HG02885 (cell line): ENCODE measurements around the gene TCF12.

Experiments used
- ATAC-seq: cut with Tn5 transposase; IDR thresholded peaks from one replicate; pipeline ENCODE4 v1.9.1; 2021; ENCODE audit warnings: mild to moderate bottlenecking; ENCODE audit not compliant: unreplicated experiment, poor library complexity

Gene TCF12

GRCh38 chr15:57306161-57306943 is 387.9 kb downstream of the TCF12 start:
- ATAC-seq: peak; percentile 79

- ATAC-seq: no peak
Observed at GRCh38 chr15:57306944-57307411, 388.5 kb downstream of the TCF12 start.

GRCh38 chr15:57307527-57308169 is 389.2 kb downstream of the TCF12 start:
- no peak for ATAC-seq

GRCh38 chr15:57308170-57308545 is 389.7 kb downstream of the TCF12 start:
- ATAC-seq: no peak

DNA sequence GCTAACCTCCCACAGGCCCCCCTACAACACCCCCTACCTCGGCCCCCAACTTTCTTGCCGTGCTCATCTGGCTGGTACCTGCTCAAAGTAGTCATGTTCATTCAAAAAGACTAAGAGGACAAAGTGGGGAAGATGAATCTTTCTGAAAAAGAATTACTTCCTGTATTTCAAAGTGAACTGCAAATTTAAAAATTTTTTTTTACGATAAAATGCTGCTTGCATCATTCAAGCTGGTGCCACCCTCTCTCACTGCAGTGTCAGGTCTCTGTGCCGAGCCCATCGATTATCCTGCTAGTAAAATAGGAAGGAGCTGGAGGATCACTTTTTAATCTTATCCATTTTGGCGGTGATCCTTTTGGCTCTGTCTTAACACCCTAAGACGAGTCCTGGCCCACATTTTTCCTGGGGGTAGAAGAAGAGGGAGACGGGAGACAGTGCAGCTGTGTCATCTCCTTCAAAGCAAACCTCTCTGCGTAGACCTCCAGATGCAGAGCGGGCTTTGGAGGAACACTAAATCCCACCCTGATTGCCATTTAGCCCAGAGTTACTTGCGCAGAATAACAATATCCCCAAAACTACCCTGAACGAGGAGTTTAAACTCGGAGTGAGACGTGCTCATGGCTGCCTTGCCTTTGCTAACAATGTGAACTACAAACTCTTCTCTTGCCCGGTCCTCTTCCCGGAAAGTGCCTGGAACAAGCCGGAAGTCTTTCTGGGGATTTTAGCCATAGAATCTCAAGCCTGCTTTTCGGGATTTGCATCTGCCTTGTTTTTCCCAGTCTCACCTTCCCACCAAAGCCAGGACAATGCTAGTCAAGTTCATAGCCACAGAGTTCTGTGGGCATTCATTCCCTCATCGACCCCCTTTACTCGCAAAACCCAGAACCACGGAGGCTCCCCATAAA is 391.7 kb downstream of the TCF12 start:
- no peak for ATAC-seq

DNA sequence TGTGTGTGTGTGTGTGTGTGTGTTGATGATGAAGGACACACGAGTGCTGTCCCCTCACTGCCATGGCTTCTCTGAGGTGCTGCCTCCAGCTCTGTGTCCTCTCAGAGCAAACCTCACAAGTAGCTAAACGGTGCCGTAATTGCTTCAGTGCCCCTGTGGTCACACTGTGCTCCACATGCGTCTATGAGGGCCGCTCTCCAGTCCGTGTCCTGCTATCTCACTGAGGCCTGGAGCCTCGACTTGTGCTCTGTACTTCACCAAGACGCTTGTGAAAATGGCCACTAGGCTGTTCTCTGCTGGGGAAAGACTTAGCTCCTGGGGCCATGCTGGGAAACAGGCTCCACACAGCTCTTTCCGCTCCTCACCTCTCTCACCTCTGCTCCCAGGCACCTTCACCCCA is 392.4 kb downstream of the TCF12 start:
- no peak for ATAC-seq

GRCh38 chr15:57312006-57312317 is 393.5 kb downstream of the TCF12 start:
- no peak for ATAC-seq

GRCh38 chr15:57312318-57313133 is 394.1 kb downstream of the TCF12 start:
- no peak for ATAC-seq

DNA sequence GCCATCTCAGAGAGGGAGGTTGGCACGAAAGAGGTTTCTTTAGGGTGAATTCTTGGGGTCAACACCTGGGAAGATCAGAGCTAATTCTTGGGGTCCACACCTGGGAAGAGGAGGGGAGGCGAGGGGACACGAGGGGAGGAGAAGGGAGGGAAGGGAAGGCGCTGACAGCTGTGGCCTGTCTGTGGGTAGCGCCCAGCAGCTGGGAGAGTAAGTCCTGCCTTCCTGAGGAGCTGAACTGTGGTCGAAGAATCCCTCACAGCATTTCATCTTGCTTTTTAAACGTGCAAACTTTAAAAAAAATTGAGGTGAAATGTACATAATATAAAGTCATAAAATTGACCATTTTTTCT is 394.7 kb downstream of the TCF12 start:
- no peak for ATAC-seq

GRCh38 chr15:57314221-57314620 is 395.8 kb downstream of the TCF12 start:
- no peak for ATAC-seq

DNA sequence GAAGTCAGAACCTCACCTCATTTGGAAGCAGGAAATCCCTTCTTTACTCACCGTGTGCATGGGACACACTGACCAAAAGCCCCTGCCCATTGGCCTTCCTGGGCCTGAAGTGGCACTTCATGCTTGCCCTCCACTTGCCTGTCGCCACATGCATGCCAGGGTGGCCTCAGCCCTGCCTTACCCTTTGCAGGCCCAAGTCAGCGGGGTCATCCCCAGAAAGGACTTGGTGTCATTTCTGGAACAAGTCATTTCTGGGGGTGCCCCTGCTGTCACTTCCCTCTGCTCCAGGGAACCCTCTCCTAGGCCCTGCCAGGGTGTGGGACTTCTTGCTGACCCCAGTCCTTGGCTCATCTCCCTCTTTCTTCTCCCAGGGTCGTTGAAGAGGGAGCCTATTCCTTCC is 398.0 kb downstream of the TCF12 start:
- no peak for ATAC-seq

- no peak for ATAC-seq
Observed at GRCh38 chr15:57319226-57319918, 400.9 kb downstream of the TCF12 start.

DNA sequence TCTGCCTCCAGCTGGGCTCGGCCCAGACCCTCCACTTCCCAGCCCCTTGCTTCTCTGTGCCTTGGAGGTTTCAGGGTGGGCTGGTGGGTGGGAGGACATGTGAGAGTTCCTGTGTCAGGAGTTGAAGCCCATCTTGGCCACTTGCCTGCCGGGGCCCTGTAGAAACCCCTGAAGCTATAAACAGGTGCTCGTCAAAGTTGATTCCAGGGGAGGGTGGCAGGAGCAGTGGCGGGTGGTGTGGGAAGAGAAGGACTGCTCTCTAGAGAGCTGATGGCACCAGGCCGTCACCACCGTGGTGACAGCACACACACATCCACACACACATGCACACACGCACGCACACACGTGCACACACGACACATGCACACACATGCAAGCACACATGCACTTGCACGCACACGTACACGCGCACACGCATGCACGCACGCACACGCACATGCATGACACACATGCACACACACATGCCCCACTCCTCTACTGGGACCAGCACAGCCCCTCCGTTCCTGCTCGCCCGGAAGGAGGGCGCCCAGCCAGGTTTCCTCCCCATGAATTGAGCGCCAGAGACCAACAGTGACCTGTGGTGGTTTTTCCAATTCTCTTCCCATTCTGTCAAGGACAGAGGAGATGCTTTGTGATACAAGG is 401.6 kb downstream of the TCF12 start:
- ATAC-seq: no peak

- no peak for ATAC-seq
Observed at GRCh38 chr15:57320631-57321220, 402.3 kb downstream of the TCF12 start.

DNA sequence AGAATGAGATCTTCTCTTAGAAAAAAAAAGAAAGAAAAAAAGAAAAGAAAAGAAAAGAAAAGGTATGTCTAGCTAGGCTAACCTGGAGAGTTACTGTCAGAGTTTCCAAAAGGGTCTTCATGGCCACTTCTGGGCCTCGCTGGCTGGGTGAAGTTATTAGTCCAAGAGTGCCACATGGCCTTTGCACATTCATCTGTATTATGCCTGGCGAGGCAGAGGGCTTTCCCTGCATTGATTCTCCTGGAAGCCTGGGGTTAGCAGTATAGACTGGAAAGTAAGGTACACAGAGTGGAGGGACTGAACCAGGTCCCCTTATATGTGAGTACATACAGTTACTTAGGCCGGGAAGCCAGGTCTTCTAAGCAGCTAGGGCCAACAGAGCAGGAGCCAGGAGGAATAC is 403.0 kb downstream of the TCF12 start:
- no peak for ATAC-seq

DNA sequence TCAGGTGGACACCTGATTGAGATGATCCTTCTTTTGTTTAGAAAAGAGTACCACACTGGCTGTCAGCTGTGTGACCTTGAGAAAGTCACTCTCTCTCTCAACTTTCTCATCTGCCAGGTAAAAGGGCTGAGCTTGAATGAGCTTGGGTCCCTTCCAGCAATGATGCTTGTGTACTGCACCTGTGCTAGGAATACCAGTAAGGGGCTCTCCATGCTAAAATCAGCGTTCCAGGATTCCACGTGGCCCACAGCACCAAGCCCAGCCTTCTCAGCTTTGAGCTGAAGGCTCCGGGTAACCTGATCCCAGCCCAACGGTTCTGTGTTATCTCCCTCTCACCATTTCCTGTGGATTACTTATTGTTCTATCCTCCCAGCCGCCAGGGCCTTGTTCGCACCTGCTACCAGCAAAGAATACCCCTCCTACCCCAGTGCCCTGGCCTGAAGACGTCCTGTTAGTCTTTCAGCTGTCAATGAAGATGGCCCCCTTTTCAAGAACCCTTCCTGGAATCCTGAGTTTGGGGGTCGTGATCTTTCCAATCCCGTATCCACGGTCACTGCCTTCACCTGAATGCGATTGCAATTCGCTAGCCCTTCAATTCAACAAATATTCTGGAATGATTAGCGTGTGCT is 403.6 kb downstream of the TCF12 start:
- no peak for ATAC-seq

DNA sequence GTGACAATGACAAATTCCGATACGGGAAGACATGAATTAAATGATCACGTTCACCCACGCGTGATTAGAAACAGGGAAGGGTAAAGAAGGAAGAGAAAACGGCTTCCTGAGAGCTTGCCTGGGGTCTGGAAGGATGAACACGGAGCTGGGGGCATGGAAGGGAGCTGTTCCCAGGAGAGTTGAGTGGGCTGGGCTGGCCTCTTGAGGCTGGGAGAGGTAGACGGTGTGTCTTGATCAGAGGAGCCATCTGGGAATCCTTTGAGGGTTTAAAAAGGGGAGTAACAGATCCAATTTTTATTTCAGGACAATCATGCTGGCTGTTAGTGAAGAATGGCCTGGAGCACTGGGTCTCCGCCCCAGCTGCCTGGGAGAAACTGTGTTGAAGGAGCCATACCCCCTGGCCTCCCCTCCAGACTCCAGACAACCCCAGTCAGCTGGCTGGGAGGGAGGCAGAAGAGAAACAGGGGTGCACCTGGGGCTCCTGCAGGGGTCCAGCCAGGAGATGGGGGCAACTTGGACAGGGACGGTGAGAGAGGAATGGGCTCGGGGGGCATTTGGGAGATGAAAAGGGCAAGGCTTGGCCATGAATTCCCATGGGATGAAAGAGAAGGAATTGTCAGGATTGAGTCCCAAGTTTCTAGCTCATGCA is 404.3 kb downstream of the TCF12 start:
- ATAC-seq: no peak

DNA sequence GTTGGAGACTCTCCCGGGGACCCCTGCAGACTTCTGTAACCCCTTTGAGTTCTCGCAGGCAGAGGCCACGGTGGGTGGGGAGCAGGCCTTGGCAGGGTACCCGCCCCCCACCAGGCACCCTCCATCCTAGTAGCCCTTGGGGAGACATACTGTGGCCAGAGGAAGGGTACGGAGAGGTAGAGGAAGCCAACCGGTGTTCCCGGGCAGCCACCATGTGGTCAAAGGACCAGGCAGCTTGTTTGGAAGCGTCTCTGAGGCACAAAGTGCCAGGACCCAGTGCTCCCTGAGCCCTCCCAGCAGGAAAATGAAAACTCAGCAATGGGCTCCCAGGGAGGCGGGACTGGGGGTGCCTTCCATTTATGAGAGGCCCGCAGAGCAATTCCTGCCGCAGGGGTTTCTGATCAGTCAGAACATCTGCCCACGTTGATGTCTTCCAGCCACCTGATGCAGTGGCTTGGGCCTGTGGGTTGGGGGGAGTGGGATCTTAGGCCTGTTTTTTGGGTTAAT is 404.9 kb downstream of the TCF12 start:
- no peak for ATAC-seq
